Tibial artery (tissue), 4 donors: ENCODE results near the gene NINJ2.
A peak's percentile ranks its signal among the peaks of the same experiment; 100 is the strongest.

Source experiments
- DNase-seq, 2 donors: peaks; one replicate each; pipeline ENCODE4 v3.0.0-alpha.2; 2019
- H3K27ac ChIP-seq, 2 donors: fragments of 200-600 bp; sonication (generic) in 1 of 2; 1 replicate in 1 of 2; 2 replicates in 1 of 2; pipeline ENCODE4 v1.5.1; 2018 to 2019; ENCODE audit warnings: mild to moderate bottlenecking in 1 of 2
- H3K27me3 ChIP-seq, 2 donors: fragments of 200-600 bp; sonication (generic) in 1 of 2; one replicate each; pipeline versions ENCODE4 v1.5.1 to v1.6.0; 2016 to 2019
- H3K36me3 ChIP-seq, 3 donors: fragments of 200-600 bp; sonication (generic) in 2 of 3; one replicate each; pipeline ENCODE4 v1.5.1; 2016 to 2019; ENCODE audit warnings: mild to moderate bottlenecking in 2 of 3
- H3K4me1 ChIP-seq, 4 donors: fragments of 200-600 bp; sonication (generic) in 2 of 4; 1 replicate in 3 of 4; 2 replicates in 1 of 4; pipeline ENCODE4 v1.5.1; 2016 to 2019
- H3K4me3 ChIP-seq, 2 donors: fragments of 200-600 bp; sonication (generic) in 1 of 2; 1 replicate in 1 of 2; 2 replicates in 1 of 2; pipeline ENCODE4 v1.5.1; 2018 to 2019; ENCODE audit warnings: mild to moderate bottlenecking in 2 of 2
- H3K9me3 ChIP-seq, 3 donors: fragments of 200-600 bp; sonication (generic) in 1 of 3; one replicate each; pipeline ENCODE4 v1.5.1; 2016 to 2019
- CTCF ChIP-seq, 2 experiments: fragments of 200-600 bp in 1 of 2; fragments of 450-650 bp in 1 of 2; IDR thresholded peaks; one replicate each; pipeline ENCODE4 v1.5.1; 2017 to 2019; ENCODE audit warnings: antibody characterized with exemption in 2 of 2, mild to moderate bottlenecking in 1 of 2, moderate library complexity in 1 of 2
- intact Hi-C: fragments of 100-400 bp; cut with DNase I; formaldehyde crosslinking; loops from one replicate; pipeline ENCODE4 v1.15.0; 2023; ENCODE audit warnings: low total_unique reads

The NINJ2 gene

GRCh38 chr12:556498-556897, 106.7 kb downstream of the NINJ2 start:
- intact Hi-C loops, result no loop called here
- DNase-seq, result no peak
- H3K36me3 ChIP-seq, result peaks cover 6 to 48% (median 15%) of the 10 kb centered on the region in 3 donors

GRCh38 chr12:554001-554285, 109.3 kb downstream of the NINJ2 start:
- DNase-seq, result peak in 1 of 2 donors; percentile 63
- Histone ChIP-seq H3K36me3 (peaks cover 6 to 55% (median 25%) of the 10 kb centered on the region in 3 donors), H3K27me3 (no peaks in the 10 kb centered on the region), H3K27ac (no peak overlapping the region), H3K4me1 (peaks cover 0 to 18% (median 9%) of the 10 kb centered on the region in 4 donors), H3K9me3 (no peaks in the 10 kb centered on the region), H3K4me3 (no peak overlapping the region)
- no peak for TF ChIP-seq CTCF (IDR thresholded peaks at IDR 0.05)
- intact Hi-C loops, result no loop called here

More at GRCh38 chr12:556498-556897, 106.7 kb downstream of the NINJ2 start:
- Histone ChIP-seq H3K27me3 (no peaks in the 10 kb centered on the region), H3K4me3 (no peak overlapping the region), H3K27ac (no peak overlapping the region), H3K4me1 (peaks cover 0 to 18% (median 9%) of the 10 kb centered on the region in 4 donors), H3K9me3 (no peaks in the 10 kb centered on the region)
- TF ChIP-seq CTCF (IDR thresholded peaks at IDR 0.05), result no peak

- Histone ChIP-seq H3K4me1 (peaks cover 0 to 18% (median 9%) of the 10 kb centered on the region in 4 donors), H3K27me3 (no peaks in the 10 kb centered on the region), H3K27ac (no peak overlapping the region), H3K9me3 (no peaks in the 10 kb centered on the region), H3K4me3 (no peak overlapping the region), H3K36me3 (peaks cover 6 to 50% (median 21%) of the 10 kb centered on the region in 3 donors)
- peak in 1 of 2 donors; percentile 42 for DNase-seq
- intact Hi-C loops, result no loop called here
- TF ChIP-seq CTCF (IDR thresholded peaks at IDR 0.05), result no peak
Measured at GRCh38 chr12:553216-554000, 109.8 kb downstream of the NINJ2 start.

- intact Hi-C loops, result no loop called here
Measured at GRCh38 chr12:552466-552865, 110.8 kb downstream of the NINJ2 start.

GRCh38 chr12:550473-551260, 112.6 kb downstream of the NINJ2 start:
- no peaks in the 10 kb centered on the region for H3K27me3 ChIP-seq
- DNase-seq, result no peak
- no peaks in the 10 kb centered on the region for H3K9me3 ChIP-seq
- TF ChIP-seq CTCF (IDR thresholded peaks at IDR 0.05), result no peak
- intact Hi-C loops, result no loop called here
- H3K4me1 ChIP-seq, result peaks cover 0 to 22% (median 11%) of the 10 kb centered on the region in 4 donors
- H3K4me3 ChIP-seq, result no peak overlapping the region
- H3K27ac ChIP-seq, result no peak overlapping the region
- peaks cover 6 to 33% (median 27%) of the 10 kb centered on the region in 3 donors for H3K36me3 ChIP-seq

More at GRCh38 chr12:552466-552865, 110.8 kb downstream of the NINJ2 start:
- Histone ChIP-seq H3K27ac (no peak overlapping the region), H3K4me1 (peaks cover 0 to 18% (median 9%) of the 10 kb centered on the region in 4 donors), H3K4me3 (no peak overlapping the region), H3K27me3 (no peaks in the 10 kb centered on the region), H3K9me3 (no peaks in the 10 kb centered on the region), H3K36me3 (peaks cover 6 to 41% (median 27%) of the 10 kb centered on the region in 3 donors)
- DNase-seq, result no peak
- no peak for TF ChIP-seq CTCF (IDR thresholded peaks at IDR 0.05)
